Central memory CD4-positive, alpha-beta T cell (primary cell): ENCODE measurements around the gene L1TD1.
"Not testable (repeated sequence)": the region's sequence is repeated elsewhere in the genome, so short reads cannot be mapped to it uniquely, and the experiment has no call there.

Experiments used
- DNase-seq: peaks from one replicate; pipeline ENCODE4 v3.0.0; 2022

The L1TD1 gene

DNA sequence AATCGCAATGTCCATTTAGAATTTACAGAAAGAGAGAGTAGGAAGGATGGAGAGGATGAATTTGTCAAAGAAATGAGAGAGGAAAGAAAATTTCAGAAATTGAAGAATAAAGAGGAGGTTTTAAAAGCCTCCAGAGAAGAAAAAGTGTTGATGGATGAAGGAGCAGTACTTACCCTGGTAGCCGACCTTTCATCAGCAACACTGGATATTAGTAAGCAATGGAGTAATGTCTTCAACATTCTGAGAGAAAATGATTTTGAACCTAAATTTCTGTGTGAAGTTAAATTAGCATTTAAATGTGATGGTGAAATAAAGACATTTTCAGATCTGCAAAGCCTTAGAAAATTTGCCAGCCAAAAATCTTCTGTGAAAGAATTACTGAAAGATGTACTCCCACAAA, 12.5 kb downstream of the L1TD1 start:
- no peak for DNase-seq

DNA sequence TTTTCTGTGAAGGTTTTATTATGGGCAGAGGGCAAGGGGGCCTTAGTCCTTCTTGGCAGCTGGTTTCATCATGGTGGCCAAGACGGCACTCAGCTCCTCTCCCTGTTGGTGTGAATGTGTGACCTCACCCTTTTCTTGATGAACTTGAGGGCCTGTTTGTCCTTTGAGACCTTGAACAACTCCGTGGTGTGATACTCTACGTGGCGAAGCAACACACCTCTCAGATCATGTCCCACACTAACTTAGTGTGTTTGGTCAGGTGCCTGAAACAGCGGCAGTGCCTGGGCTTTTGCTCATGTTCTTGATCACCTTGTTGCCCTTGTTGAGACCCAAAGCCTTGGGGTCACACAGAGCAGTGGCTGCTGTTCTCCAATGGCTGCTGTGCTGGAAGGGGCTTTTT, 13.4 kb downstream of the L1TD1 start:
- no peak for DNase-seq

DNA sequence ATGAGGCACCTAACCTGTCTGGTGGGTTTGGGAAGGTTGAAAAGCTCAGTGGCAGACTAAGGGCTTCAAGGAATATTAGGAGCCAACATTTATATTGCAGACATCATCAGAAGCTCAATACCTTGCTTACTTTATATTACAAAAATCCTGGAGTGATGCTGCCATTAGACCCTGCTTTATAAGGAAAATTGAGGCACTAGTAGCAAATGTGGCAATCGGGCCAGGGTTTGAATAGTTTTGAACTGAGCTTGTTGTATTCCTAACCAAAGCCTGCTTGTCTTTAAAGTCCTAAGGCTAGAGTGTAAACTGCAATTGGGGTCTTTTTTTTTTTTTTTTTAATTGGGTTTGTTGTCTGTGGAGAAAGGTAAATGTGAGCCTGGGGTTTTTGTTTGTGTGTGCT, 14.3 kb downstream of the L1TD1 start:
- no peak for DNase-seq

DNA sequence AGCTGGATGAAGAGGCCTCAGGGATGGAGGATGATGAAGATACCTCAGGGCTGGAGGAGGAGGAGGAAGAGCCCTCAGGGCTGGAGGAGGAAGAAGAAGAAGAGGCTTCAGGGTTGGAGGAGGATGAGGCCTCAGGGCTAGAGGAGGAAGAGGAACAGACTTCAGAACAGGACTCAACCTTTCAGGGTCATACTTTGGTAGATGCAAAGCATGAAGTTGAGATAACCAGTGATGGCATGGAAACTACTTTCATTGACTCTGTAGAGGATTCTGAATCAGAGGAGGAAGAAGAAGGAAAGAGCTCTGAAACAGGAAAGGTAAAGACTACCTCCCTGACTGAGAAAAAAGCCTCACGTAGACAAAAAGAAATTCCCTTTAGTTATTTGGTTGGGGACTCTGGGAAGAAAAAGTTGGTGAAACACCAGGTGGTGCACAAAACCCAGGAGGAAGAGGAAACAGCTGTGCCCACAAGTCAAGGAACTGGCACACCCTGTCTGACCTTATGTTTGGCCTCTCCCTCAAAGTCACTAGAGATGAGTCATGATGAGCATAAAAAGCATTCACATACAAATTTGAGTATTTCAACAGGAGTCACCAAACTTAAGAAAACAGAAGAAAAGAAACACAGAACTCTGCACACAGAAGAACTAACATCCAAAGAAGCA, 15.4 kb downstream of the L1TD1 start:
- no peak for DNase-seq

DNA sequence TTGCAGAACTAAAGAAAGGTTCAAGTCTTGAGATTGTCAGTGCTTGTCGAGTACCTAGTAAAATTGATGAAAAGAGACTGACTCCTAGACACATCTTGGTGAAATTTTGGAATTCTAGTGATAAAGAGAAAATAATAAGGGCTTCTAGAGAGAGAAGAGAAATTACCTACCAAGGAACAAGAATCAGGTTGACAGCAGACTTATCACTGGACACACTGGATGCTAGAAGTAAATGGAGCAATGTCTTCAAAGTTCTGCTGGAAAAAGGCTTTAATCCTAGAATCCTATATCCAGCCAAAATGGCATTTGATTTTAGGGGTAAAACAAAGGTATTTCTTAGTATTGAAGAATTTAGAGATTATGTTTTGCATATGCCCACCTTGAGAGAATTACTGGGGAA, 16.3 kb downstream of the L1TD1 start:
- no peak for DNase-seq

DNA sequence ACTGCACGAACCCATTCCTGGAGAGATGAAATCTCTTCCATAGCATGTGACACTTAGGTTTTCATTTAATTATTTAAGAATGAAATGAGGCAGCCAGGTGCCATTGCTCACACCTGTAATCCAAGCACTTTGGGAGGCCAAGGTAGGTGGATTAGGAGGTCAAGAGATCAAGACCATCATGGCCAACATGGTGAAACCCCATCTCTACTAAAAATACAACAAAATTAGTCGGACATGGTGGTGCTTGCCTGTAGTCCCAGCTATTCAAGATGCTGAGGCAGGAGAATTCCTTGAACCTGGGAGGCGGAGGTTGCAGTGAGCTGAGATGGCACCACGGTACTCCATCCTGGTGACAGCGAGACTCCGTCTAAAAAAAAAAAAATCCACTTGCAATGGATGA, 17.8 kb downstream of the L1TD1 start:
- DNase-seq, result no peak

DNA sequence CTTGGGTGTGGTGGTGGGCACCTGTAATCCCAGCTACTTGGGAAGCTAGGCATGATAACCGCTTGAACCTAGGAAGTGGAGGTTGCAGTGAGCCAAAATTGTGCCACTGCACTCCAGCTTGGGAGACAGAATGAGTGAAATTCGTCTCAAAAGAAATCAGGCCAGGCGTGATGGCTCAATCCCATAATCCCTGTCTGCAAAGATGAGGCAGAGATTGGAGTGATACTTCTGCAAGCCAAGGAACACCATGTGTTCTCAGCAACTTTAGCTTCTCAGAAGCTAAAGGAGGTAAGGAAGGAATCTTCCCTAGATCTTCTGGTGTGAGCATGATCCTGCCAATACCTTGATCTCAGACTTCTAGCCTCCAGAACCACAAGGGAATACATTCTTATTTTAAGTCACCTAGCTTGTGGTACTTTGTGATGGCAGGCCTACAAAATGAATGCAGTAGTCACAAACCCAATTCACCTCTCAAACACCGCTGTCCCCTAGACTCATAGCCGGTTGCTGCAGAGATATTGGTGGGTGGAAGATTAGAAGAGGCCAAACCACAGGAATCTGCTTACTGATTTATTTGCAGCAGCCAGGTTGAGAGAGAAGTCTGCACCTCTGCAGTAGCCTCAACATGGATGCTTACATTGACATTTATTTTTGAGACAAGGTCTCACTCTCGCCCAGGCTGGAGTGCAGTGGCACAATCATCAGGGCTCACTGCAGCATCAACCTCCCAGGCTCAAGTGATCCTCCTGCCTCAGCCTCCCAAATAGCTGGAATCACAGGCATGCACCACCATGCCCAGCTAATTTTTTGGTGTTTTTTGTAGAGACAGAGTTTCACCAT, 18.6 kb downstream of the L1TD1 start:
- DNase-seq, result no peak

DNA sequence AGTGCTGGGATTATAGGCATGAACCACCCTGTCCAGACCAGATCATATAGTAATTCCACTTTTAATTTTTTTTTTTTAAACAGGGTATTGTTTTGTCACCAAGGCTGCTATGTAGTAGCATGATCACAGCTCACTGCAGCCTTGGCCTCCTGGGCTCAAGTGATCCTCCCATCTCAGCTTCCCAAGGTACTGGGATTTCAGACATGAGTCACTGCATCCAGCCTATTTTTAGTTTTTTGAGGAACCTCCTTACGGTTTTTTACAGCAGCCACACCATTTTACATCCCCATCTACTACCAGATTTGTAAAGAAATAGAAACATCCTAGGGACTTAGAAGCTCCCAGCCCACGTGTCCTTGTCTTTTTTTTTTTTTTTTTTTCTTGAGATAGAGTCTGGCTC, 24.0 kb downstream of the L1TD1 start:
- DNase-seq, result no peak

DNA sequence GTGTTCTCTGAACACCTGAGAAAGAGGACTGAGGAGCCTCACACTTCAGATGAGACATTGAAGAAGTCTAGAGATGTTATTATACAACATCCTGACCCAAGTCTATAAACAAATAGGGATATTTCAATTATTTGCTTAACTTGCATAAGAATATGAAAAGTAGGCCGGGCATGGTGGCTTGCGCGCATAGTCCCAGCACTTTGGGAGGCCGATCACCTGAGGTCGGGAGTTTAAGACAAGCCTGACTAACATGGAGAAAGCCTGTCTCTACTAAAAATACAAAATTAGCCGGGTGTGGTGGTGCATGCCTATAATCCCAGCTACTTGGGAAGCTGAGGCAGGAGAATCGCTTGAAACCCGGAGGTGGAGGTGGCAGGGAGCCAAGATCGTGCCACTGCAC, 25.8 kb downstream of the L1TD1 start:
- not testable (repeated sequence) for DNase-seq

DNA sequence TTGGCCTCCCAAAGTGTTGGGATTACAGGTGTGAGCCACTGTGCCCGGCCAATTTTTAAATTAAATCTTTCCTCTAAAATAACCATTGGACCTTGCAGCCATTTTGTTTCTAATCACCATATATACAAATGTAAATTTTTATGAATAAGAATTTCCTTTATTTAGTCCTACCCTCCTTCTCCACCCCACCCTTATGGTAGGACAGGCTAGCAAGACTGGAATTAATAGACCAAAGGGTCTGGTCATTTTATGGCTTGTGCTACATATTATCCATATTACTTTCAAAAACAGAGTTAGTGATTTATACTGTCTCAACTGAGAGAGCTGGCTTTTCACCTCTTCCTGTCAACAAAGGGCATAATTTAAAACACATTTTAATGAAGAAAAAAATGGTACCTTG, 26.5 kb downstream of the L1TD1 start:
- DNase-seq, result no peak

DNA sequence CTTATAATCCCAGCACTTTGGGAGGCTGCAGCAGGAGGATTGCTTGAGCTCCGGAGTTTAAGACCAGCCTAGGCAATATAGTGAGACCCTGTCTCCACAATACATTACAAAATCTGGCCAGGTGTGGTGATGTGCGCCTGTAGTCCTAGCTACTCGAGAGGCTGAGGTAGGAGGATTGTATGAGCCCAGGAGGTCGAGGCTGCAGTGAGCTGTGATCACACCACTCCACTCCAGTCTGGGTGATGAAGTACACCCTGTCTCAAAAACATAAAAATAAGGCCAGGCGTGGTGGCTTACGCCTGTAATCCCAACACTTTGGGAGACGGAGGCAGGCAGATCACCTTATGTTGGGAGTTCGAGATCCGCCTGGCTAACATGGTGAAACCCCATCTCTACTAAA, 27.7 kb downstream of the L1TD1 start:
- no peak for DNase-seq

DNA sequence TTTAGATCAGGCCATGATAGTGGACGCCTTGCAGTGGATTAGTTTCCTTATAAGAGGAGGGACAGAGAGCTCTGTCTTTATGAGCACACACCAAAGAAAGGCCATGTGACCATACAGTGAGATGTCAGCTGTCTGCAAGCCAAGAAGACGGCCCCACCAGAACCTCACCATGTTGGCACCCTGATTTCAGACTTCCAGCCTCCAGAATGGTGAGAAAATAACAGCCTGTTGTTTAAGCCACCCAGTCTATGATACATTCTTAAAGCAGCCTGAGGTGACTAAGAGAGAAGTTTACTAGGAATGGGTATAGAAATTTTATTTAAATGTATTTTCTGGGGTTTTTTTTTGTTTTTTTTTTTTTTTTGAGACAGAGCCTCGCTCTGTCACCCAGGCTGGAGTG, 29.5 kb downstream of the L1TD1 start:
- no peak for DNase-seq

DNA sequence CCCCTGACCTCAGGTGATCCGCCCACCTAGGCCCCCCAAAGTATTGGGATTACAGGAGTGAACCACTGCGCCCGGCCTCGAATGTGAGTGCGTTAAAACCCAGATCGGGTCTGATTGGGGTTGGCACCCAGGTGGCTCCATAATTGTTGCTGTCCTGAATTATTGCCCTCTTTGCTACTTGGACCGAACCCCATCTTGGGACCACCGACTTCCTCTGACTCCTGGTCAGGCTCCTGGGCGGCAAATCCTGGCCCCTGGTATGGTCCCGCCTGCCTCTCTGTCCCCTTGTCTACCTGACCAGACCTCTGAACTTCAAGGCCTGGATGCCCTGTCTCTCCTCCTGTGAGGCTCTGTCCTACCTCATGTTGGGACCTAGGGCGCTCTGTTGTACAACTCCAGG, 32.8 kb downstream of the L1TD1 start:
- no peak for DNase-seq

DNA sequence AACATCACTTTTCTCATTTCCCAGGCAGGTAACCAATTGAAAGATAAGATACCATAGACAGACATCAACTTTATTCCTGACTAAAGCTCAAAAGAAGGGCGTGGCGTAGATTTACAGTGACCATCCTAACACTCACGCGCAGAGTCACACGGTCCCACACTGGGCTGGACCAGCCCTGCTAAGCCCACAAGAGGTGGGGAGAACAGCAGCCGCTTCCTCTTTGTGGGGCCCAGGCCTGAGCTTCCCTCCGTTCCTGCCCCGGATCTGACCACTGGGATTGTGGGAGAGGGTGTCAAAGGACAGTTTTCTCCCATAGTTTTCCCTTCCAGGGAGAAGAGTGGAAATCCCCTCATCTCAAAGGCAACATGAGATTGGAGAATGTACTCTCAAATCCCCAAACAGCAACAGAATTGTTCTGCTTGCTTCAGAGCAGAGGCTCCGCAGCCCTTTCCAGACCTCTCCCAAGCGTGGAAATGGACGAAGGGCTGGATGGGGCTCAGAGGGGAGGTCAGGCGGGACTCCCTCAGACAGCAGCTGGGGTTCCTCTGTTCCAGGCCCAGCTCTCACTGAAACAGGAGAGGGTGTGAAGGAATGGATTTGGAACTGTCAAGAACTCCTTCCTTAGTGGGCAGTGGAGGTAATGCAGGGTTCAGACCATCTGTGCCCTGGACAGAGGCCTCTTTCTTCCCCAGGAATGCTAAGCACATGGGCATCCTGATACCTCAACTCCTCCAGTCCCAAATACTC, 33.7 kb downstream of the L1TD1 start:
- DNase-seq, result no peak

DNA sequence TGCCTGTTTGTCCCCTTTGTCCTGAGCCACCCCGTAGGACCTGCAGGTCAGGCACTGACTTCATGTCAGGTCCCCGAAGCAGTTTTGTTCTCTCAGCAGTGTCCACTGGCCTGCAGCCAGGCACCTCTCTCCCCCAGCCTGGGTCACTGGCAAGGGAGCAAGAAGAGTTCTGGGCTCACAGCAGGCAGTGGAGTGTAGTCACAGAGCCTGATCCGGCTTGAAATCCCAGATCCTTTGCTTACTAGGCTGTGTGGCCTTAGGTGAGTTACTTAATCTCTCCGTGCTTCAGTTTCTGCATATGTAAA, 34.2 kb downstream of the L1TD1 start:
- DNase-seq, result no peak

DNA sequence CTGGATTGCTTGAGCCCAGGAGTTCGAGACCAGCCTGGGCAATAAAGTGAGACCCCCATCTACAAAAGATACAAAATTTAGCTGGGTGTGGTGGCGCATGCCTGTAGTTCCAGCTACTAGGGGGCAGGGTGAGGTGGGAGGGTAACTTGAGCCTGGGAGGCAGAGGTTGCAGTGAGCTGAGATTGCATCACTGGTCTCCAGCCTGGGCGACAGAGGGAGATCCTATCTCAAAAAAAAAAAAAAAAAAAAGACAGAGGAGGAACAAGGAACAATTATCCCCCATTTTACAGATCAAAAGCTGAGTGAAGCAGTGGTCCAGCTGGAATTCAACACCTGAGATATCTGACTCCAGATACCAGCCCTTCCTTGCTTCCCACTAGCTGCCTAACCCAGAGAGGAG, 34.8 kb downstream of the L1TD1 start:
- no peak for DNase-seq

DNA sequence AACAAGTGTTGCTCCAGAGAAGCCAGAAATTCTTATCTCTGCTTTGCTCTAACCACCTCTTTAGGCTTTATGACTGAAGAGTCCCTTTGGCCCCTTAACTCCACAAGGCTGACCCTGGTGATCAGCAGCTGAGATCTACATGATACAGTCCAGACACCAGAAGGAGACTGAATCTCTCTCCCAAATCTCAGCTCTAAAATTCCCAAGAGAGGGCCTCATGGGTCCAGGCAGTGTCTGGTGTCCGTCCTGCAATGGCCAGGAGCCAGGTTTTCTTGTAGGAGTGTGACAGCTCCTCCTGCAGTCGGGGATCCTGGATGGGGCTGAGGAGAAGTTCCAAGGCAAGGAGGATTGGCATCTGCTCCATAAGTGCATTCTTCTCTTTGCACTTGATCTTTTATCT, 35.3 kb downstream of the L1TD1 start:
- no peak for DNase-seq

DNA sequence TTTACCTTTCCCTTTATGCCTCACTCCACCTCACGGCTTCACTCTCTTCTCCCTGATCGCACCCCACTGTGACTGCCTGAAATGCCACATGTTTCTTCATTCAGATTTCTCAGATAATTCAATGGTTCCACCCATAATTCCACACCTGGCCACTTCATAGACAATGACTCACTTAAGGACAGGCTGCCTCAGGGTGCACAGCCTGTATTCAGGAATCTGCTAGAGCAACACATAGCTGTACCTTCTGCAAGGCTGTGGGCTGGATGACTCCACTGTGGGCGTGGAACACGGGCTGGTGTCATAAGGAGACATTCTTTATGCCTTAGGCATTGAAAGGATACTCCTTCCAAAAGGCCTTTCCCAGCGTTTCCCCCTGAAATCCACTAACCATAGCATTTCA, 36.1 kb downstream of the L1TD1 start:
- no peak for DNase-seq

DNA sequence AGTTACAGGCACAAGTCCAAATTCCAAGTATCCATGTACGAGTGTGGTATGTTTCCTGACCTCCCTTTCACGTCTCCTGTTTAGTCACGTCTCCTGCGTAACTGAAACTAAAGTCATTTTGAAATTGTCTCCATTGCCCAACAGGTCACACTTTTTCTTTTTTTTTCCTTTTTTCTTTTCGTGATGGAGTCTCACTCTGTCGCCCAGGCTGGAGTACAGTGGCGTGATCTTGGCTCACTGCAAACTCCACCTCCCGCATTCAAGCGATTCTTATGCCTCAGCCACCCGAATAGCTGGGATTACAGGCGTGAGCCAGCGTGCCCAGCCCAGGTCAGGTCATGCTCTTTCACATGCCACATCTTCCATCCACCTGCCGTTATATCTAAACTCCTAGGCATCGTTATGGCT, 38.2 kb downstream of the L1TD1 start:
- DNase-seq, result no peak

DNA sequence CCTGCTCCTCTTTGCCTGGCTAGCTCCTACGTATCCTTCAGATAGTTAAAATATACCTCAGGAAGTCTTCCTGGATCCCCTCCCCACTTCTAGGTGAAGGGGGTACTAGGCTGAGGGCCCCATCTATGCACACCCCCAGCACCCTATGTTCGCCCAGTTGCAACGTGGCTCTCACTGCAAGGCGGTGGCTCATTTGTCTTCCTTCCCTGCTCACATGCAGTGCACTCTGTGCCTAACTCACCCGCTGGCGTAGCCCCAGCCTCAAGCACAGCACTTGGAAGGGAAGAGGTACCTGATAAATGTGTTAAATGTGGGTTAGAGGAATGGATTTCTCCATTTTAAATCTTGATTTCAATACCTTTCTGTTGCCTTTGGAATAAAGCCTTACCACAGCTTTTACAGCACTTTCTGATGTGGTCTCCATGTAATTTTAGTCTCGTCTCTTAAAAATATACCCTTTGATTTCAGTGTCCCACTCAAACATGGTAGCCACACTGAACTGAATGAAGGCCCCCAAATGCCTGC, 39.3 kb downstream of the L1TD1 start:
- DNase-seq, result no peak

DNA sequence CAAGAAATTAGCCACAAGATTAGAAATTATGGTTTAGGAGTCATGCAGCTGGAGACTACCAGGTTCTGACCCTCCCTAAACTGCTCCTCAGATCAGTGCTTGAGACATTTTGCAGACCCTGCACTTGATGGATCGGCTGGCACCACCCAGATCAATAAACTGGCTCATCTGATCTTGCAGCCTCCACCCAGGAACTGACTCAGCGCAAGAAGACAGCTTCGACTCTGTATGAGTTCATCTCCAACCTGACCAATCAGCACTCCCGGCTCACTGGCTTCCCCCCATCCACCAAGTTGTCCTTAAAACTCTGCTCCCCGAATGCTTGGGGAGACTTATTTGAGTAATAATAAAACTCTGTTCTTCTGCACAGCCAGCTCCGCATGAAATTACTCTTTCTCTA, 40.0 kb downstream of the L1TD1 start:
- no peak for DNase-seq

DNA sequence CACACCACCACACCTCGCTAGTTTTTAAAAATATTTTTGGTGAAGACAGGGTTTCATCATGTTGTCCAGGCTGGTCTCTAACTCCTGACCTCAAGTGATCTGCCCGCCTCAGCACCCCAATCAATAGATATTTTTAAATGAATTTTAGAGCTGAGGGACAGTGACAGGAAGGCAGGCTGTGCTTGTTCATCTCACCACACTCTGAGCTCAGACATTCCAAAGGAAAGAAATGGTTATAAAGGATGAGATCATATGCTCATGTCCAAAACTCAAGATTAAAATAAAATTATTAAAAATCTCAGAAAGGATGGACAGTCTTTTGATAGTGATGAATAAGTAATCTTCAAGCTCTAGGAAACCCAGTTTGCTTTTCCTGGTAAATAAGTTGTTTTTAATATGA, 40.9 kb downstream of the L1TD1 start:
- DNase-seq, result no peak

DNA sequence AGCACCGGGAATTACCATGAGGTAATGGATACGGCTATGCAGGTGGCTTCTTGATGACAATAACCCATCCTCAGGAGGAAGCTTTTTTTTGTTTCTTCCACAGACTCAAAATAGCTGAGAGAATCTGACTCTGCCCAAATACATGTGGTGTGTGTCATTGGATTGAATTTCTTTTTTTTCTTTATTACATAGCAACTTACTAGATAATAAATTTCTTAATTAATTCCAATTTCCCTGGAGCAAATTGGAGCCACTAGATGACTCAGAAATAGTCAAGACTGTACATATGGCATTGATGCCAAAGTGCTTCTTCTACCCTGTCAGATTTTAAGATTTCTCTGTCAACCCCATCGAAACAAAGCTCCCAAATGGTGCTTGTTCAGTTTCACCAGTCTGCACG, 42.7 kb downstream of the L1TD1 start:
- no peak for DNase-seq

DNA sequence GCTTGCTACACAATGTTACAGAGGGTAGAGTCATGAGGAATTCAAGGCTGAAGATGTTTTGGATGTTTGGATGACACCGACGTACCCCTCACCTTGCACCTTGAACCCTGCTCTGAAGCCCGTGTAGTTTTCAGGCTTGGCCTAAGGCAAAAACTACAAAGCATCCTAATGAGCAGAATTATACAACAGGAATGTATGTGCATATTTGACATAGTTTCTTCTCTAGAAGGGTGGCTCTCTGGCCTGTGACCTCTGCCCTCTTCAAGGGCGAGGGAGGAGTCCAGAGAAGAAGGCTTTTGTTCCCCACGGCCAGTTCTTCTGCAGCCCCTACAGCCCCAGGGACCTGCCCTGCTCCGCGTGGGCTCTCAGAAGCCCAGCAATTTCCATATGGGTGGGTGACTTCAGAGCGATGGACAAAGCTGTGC, 43.3 kb downstream of the L1TD1 start:
- no peak for DNase-seq
